Measurements from ENCODE around the gene NFASC.

DNA sequence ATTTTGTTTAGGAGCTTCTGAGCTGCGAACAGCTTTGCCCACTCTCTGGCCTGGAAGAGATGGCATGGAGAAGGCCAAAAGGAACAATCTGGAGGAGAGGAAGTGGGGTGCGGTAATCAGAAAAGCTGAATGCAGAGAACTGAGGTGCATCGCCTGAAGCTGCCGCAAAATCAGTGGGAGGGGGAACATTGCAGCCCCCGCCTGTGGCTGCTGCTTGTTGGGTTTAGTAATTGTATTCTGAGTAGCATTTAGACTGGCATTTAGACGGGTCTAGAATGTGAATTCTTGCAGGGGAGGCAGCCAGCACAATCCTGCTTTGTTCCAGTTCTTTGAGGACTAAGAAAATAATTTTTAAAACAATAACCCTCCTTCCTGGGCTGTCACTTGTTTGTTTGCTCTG lies 25.4 kb downstream of the NFASC start:
- TF ChIP-seq EZH2phosphoT487 (IDR thresholded peaks at IDR 0.05; ENCODE audit: insufficient read depth, low read depth), result no peak
- TF ChIP-seq EZH2 (IDR thresholded peaks at IDR 0.05; ENCODE audit: insufficient read depth, poor library complexity, severe bottlenecking), result no peak

Data from GM23248 (cell line).